Measurements from ENCODE around the gene NBAS. TPM values are rescaled to one million over a fixed set of nuclear protein-coding genes. Genes with fewer than 3 reads are reported as not detected.

Gene NBAS
- total and polyA plus RNA-seq, 9 of the 15 experiments (the other 6 are each of a cell fraction or from before 2014, with no cell fraction given), result 15.3 to 94.4 (median 69.9) TPM

DNA sequence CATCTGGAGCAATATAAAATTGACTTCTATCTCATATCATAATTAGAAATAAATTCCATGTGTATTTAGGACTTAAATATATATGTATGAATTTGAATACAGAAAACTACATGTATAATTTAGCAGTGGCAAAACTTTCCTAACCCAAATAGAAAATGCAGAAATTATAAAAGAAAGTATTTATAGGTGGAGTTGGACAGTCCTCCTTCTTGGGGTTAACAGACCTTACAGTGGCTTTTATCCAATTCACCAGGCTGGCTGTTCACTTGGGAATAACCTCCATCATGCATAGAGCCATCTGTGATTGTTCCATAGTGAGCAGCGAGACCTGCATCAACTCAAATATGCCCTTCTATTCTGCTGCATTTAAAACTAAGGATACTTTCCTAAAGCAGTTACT, 38.9 kb upstream of the NBAS start:
- Histone ChIP-seq H3K27ac (ENCODE audit: extremely low read depth, low read depth, low read length) (no peak overlapping the region), H2AFZ (ENCODE audit: low read depth, low read length) (no peak overlapping the region), H3K9ac (ENCODE audit: insufficient read depth in 1 of 2, low read depth in 2 of 2, low read length in 2 of 2) (no peak overlapping the region), H3K36me3 (ENCODE audit: control insufficient read depth, insufficient read depth, low read length) (peaks cover 98% of the 10 kb centered on the region), H3K4me1 (replicated peaks in 1 of 2; ENCODE audit: control insufficient read depth in 2 of 2, insufficient read depth in 2 of 2, low read length in 2 of 2) (no peaks in the 10 kb centered on the region), H3K9me3 (replicated peaks; ENCODE audit: control insufficient read depth, insufficient read depth, low read depth, low read length) (no peaks in the 10 kb centered on the region), H3K79me2 (ENCODE audit: control insufficient read depth, insufficient read depth, low read length) (peaks cover 21% of the 10 kb centered on the region), H4K20me1 (replicated peaks; ENCODE audit: control insufficient read depth, insufficient read depth, low read length) (no peaks in the 10 kb centered on the region), H3K9me1 (ENCODE audit: control insufficient read depth, insufficient read depth, low read length) (no peaks in the 10 kb centered on the region), H3K27me3 (ENCODE audit: control insufficient read depth in 2 of 2, insufficient read depth in 2 of 2, low read length in 2 of 2) (no peaks in the 10 kb centered on the region), H3K4me2 (ENCODE audit: insufficient read depth, low read length) (no peak overlapping the region), H3K4me3 (no peak overlapping the region)
- CTCF ChIA-PET (ENCODE audit: low intra/inter-chr PET ratio), result no interaction called here
- DNase-seq (ENCODE audit: extremely low read depth in 1 of 4, low spot score in 3 of 4) (no peak), FAIRE-seq (no peak), ATAC-seq (no peak)
- in situ Hi-C loops (cut with MboI), result loop anchor here (25.0 kb wide), 1 partner anchor 688 kb away; no protein-coding TSS in a partner anchor
- TF ChIP-seq POLR2AphosphoS5 (IDR thresholded peaks at IDR 0.05; ENCODE audit: control insufficient read depth, insufficient read depth, low read depth, low read length) (0 out of 2 replicates have a peak, but pooled peaks have one; percentile 10), TEAD4 (IDR thresholded peaks at IDR 0.05; ENCODE audit: low read length) (no peak), TEAD4 (CRISPR knock-in tag; IDR thresholded peaks at IDR 0.05; ENCODE audit: borderline replicate concordance) (no peak), ZFP1 (CRISPR knock-in tag; IDR thresholded peaks at IDR 0.05) (no peak)
- no TSS peak for BruUV-seq (replicated peaks)
- intact Hi-C loops (cut with micrococcal nuclease), result no loop called here
- 100% methylated on average over 1 of the region's 1 CpG for WGBS (ENCODE audit: insufficient coverage, low coverage, missing lambda C conversion rate)
- POLR2A ChIA-PET, result no interaction called here

DNA sequence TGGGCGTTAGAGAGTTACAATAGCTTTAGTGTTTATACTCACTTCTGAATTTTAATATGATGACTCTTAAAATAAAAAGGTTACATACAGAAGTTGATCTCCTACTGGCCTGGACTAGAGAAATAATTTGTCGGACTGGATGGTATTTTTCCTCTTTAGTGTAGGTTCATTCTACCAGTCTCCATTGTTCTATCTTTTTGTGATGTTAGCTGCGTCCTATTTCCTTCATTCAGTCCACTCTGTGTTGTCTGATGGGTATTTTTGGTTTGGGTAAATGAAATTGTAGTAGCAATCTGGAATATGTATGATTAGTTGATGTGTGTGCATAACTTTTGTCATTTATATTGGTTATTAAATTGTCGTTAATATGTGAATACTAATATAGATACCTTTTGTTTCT, 35.8 kb upstream of the NBAS start:
- no peaks in the 10 kb centered on the region for H3K9me1 ChIP-seq (ENCODE audit: control insufficient read depth, insufficient read depth, low read length)
- no peak overlapping the region for H3K4me2 ChIP-seq (ENCODE audit: insufficient read depth, low read length)
- no peak overlapping the region for H3K27ac ChIP-seq (ENCODE audit: extremely low read depth, low read depth, low read length)
- BruUV-seq (replicated peaks), result no TSS peak
- WGBS (ENCODE audit: insufficient coverage, low coverage, missing lambda C conversion rate), result 89% methylated on average over 4 of the region's 4 CpGs
- intact Hi-C loops (cut with micrococcal nuclease) (no loop called here), in situ Hi-C loops (cut with MboI) (loop anchor here (25.0 kb wide), 1 partner anchor 685 kb away; no protein-coding TSS in a partner anchor)
- H3K36me3 ChIP-seq (ENCODE audit: control insufficient read depth, insufficient read depth, low read length), result peaks cover 76% of the 10 kb centered on the region
- FAIRE-seq, result no peak
- H3K4me3 ChIP-seq, result no peak overlapping the region
- H4K20me1 ChIP-seq (replicated peaks; ENCODE audit: control insufficient read depth, insufficient read depth, low read length), result no peaks in the 10 kb centered on the region
- ChIA-PET CTCF (ENCODE audit: low intra/inter-chr PET ratio) (no interaction called here), POLR2A (no interaction called here)
- peaks cover 51% of the 10 kb centered on the region for H3K79me2 ChIP-seq (ENCODE audit: control insufficient read depth, insufficient read depth, low read length)
- no peaks in the 10 kb centered on the region for H3K27me3 ChIP-seq (ENCODE audit: control insufficient read depth in 2 of 2, insufficient read depth in 2 of 2, low read length in 2 of 2)
- DNase-seq (ENCODE audit: extremely low read depth in 1 of 4, low spot score in 3 of 4), result no peak
- no peak for ATAC-seq
- H3K9ac ChIP-seq (ENCODE audit: insufficient read depth in 1 of 2, low read depth in 2 of 2, low read length in 2 of 2), result no peak overlapping the region
- H3K4me1 ChIP-seq (replicated peaks in 1 of 2; ENCODE audit: control insufficient read depth in 2 of 2, insufficient read depth in 2 of 2, low read length in 2 of 2), result peaks cover 1 to 3% of the 10 kb centered on the region in 2 experiments; a peak in 3 of 5 replicates
- H3K9me3 ChIP-seq (replicated peaks; ENCODE audit: control insufficient read depth, insufficient read depth, low read depth, low read length), result no peaks in the 10 kb centered on the region
- TF ChIP-seq ELK1 (CRISPR knock-in tag; IDR thresholded peaks at IDR 0.05), result no peak
- TF ChIP-seq HMG20B (CRISPR knock-in tag; IDR thresholded peaks at IDR 0.05), result no peak
- no peak overlapping the region for H2AFZ ChIP-seq (ENCODE audit: low read depth, low read length)

All from K562 (cell line).